Endothelial cell of umbilical vein (primary cell): Measurements from ENCODE around the gene GRM4. TPM values are rescaled to one million over a fixed set of nuclear protein-coding genes. Genes with fewer than 3 reads are reported as not detected.

Experiments
- BruUV-seq: library from RNA; stranded (reverse); fragments of 400-500 nt; replicated peaks from 2 replicates; lab custom pipeline; 2021; lab: Mats Ljungman, UMichigan
- CTCF ChIA-PET: fragments of 300-600, 350-600 bp; sonication (Branson Sonifier 250); formaldehyde crosslinking; loops from one replicate; lab custom pipeline; 2021; ENCODE audit warnings: antibody characterized with exemption, inconsistent platforms; lab: Charles Lee
- POLR2A ChIA-PET: fragments of 300-600, 350-600 bp; sonication (Branson Sonifier 250); formaldehyde crosslinking; loops from one replicate; lab custom pipeline; 2021; ENCODE audit warnings: antibody characterized with exemption, inconsistent platforms; lab: Charles Lee
- DNase-seq: peaks from one replicate; pipeline ENCODE4 v3.0.0-alpha.2; 2011; ENCODE audit warnings: low read depth, low spot score
- FAIRE-seq: peaks from 2 replicates; lab custom pipeline; 2011; peaks lifted over from hg19 to GRCh38; lab: Jason Lieb, UNC
- H2AFZ ChIP-seq: 2 replicates; pipeline ENCODE4 v1.6.0; 2012; ENCODE audit warnings: low read depth, low read length, control low read depth, inconsistent platforms
- H3K27ac ChIP-seq: 2 replicates; pipeline ENCODE4 v1.5.1; 2011; ENCODE audit warnings: low read depth, mild to moderate bottlenecking, control low read depth, low read length, moderate library complexity; ENCODE audit not compliant: insufficient read depth
- H3K27me3 ChIP-seq, 2 experiments: 2 replicates each; pipeline versions ENCODE4 v1.6.0 to v1.6.1; 2011; ENCODE audit warnings: low read length in 2 of 2, mixed read lengths in 1 of 2; ENCODE audit not compliant: control insufficient read depth in 2 of 2, insufficient read depth in 2 of 2
- H3K36me3 ChIP-seq, 2 experiments: 2 replicates in 1 of 2; 3 replicates in 1 of 2; pipeline ENCODE4 v1.5.1; 2011; ENCODE audit warnings: low read length in 2 of 2, mild to moderate bottlenecking in 1 of 2, moderate library complexity in 1 of 2; ENCODE audit not compliant: control insufficient read depth in 2 of 2, insufficient read depth in 2 of 2; ENCODE audit errors: extremely low read depth in 1 of 2
- H3K4me1 ChIP-seq: 3 replicates; pipeline ENCODE4 v1.5.1; 2011; ENCODE audit warnings: mild to moderate bottlenecking, low read length; ENCODE audit not compliant: control insufficient read depth, insufficient read depth; ENCODE audit errors: extremely low read depth
- H3K4me2 ChIP-seq: 2 replicates; pipeline ENCODE4 v1.6.1; 2011; ENCODE audit warnings: low read length, control low read depth, mixed read lengths; ENCODE audit not compliant: insufficient read depth
- H3K4me3 ChIP-seq, 3 experiments: fragments of 200-600 bp in 1 of 3; sonication (generic), shearing (Covaris generic) in 1 of 3; replicated peaks in 1 of 3; 2 replicates each; pipeline ENCODE4 v1.5.1; 2011 to 2016; ENCODE audit warnings: control low read depth in 3 of 3, low read length in 3 of 3, mild to moderate bottlenecking in 2 of 3, inconsistent platforms in 1 of 3, low read depth in 1 of 3, moderate library complexity in 1 of 3; ENCODE audit not compliant: insufficient read depth in 1 of 3
- H3K79me2 ChIP-seq: 2 replicates; pipeline ENCODE4 v1.6.0; 2012; ENCODE audit warnings: low read length, inconsistent platforms; ENCODE audit not compliant: control insufficient read depth, insufficient read depth
- H3K9ac ChIP-seq: replicated peaks from 2 replicates; pipeline ENCODE3; 2011; ENCODE audit warnings: low read length, control low read depth; ENCODE audit not compliant: insufficient read depth; ENCODE audit errors: extremely low read depth
- H3K9me1 ChIP-seq: replicated peaks from 3 replicates; pipeline ENCODE4 v1.6.0; 2011; ENCODE audit warnings: mild to moderate bottlenecking, low read length; ENCODE audit not compliant: control insufficient read depth, insufficient read depth; ENCODE audit errors: extremely low read depth
- H3K9me3 ChIP-seq: replicated peaks from 2 replicates; pipeline ENCODE4 v1.5.1; 2012; ENCODE audit warnings: low read length, inconsistent platforms; ENCODE audit not compliant: control insufficient read depth, insufficient read depth
- H4K20me1 ChIP-seq: replicated peaks from 2 replicates; pipeline ENCODE3; 2011; ENCODE audit warnings: mild to moderate bottlenecking, low read length; ENCODE audit not compliant: control insufficient read depth, insufficient read depth; ENCODE audit errors: extremely low read depth
- EZH2 ChIP-seq: IDR thresholded peaks from 2 replicates; pipeline ENCODE4 v1.6.1; 2012; ENCODE audit warnings: borderline replicate concordance, low read depth, mild to moderate bottlenecking, moderate library complexity, low read length, inconsistent platforms; ENCODE audit not compliant: severe bottlenecking
- FOS ChIP-seq: IDR thresholded peaks from 2 replicates; pipeline ENCODE4 v1.6.1; 2011; ENCODE audit warnings: mild to moderate bottlenecking, low read length, moderate library complexity, borderline replicate concordance; ENCODE audit not compliant: insufficient read depth
- GATA2 ChIP-seq: IDR thresholded peaks from 2 replicates; pipeline ENCODE4 v1.7.0; 2011; ENCODE audit warnings: low read depth, mild to moderate bottlenecking, moderate library complexity, mixed read lengths, low read length; ENCODE audit not compliant: insufficient read length, insufficient read depth
- JUN ChIP-seq: IDR thresholded peaks from 2 replicates; pipeline ENCODE4 v1.6.1; 2011; ENCODE audit warnings: borderline replicate concordance, low read depth; ENCODE audit not compliant: insufficient read length, insufficient read depth
- POLR2A ChIP-seq: IDR thresholded peaks from 2 replicates; pipeline ENCODE4 v1.6.1; 2012; ENCODE audit warnings: low read depth, mild to moderate bottlenecking, control low read depth, low read length
- dilution Hi-C: fragments of 300-500 bp; cut with MboI; formaldehyde crosslinking; loops from one replicate; pipeline ENCODE4 v1.15.0; 2019; ENCODE audit warnings: low sequenced_read_pairs; ENCODE audit not compliant: extremely low pct_ligation_motif_present
- intact Hi-C: fragments of 100-400 bp; cut with micrococcal nuclease; formaldehyde crosslinking; loops from one replicate; pipeline ENCODE4 v1.10.0; 2022
- polyA plus RNA-seq, 4 experiments: library from polyadenylated mRNA; depleted of rRNA in 3 of 4; stranded (reverse) in 3 of 4; unstranded in 1 of 4; fragments of >200 nt; gene quantifications; 2 replicates each; pipeline versions ENCODE4 v1.2.1 to v1.2.3, GENCODE V29; 2011 to 2012; ENCODE audit warnings: missing spikeins in 1 of 4
- total RNA-seq: library from RNA; stranded (reverse); gene quantifications from 2 replicates; pipeline ENCODE4 v1.2.3, GENCODE V29; 2021
- TF ChIP-seq, protein P1 (sequence below): IDR thresholded peaks from 2 replicates; pipeline ENCODE4 v1.6.1; 2011; ENCODE audit not compliant: insufficient read depth, insufficient read length
- TF ChIP-seq, protein P2 (sequence below), 2 donors: IDR thresholded peaks; 1 replicate in 1 of 2; 2 replicates in 1 of 2; pipeline ENCODE4 v1.5.1; 2011; ENCODE audit warnings: low read length in 2 of 2, mild to moderate bottlenecking in 2 of 2, moderate library complexity in 2 of 2, control low read depth in 1 of 2, inconsistent platforms in 1 of 2, low read depth in 1 of 2; ENCODE audit not compliant: insufficient read depth in 1 of 2; ENCODE audit errors: extremely low read depth in 1 of 2

Gene GRM4
- total and polyA plus RNA-seq, 2 donors (not counting 3 experiments of a cell fraction or from before 2014, with no cell fraction given), result 0.03 TPM; not detected in 1

GRCh38 chr6:33979750-33980149 lies 166.1 kb downstream of the GRM4 start:
- H3K4me3 ChIP-seq, result no peak overlapping the region
- peaks cover 13 to 15% of the 10 kb centered on the region in 2 experiments for H3K27me3 ChIP-seq
- no peaks in the 10 kb centered on the region for H3K36me3 ChIP-seq
- DNase-seq (no peak), FAIRE-seq (no peak)
- no peaks in the 10 kb centered on the region for H3K9me3 ChIP-seq
- intact Hi-C loops, result no loop called here
- CTCF ChIA-PET, result interaction anchor here (1.0 to 1.8 kb wide), 2 partner anchors 16 to 20 kb away, joined by 3 to 4 read pairs; no protein-coding TSS in a partner anchor
- TF ChIP-seq GATA2 (no peak), EZH2 (no peak), FOS (no peak), POLR2A (no peak), JUN (no peak)
- TF ChIP-seq, protein P1, sequence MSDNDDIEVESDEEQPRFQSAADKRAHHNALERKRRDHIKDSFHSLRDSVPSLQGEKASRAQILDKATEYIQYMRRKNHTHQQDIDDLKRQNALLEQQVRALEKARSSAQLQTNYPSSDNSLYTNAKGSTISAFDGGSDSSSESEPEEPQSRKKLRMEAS, result no peak
- TF ChIP-seq, protein P2, sequence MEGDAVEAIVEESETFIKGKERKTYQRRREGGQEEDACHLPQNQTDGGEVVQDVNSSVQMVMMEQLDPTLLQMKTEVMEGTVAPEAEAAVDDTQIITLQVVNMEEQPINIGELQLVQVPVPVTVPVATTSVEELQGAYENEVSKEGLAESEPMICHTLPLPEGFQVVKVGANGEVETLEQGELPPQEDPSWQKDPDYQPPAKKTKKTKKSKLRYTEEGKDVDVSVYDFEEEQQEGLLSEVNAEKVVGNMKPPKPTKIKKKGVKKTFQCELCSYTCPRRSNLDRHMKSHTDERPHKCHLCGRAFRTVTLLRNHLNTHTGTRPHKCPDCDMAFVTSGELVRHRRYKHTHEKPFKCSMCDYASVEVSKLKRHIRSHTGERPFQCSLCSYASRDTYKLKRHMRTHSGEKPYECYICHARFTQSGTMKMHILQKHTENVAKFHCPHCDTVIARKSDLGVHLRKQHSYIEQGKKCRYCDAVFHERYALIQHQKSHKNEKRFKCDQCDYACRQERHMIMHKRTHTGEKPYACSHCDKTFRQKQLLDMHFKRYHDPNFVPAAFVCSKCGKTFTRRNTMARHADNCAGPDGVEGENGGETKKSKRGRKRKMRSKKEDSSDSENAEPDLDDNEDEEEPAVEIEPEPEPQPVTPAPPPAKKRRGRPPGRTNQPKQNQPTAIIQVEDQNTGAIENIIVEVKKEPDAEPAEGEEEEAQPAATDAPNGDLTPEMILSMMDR (IDR thresholded peaks at IDR 0.05; ENCODE audit: extremely low read depth in 1 of 2, insufficient read depth in 1 of 2, low read depth in 1 of 2, low read length in 2 of 2), result no peak
- dilution Hi-C loops, result no loop called here
- no peak overlapping the region for H3K4me2 ChIP-seq
- no TSS peak for BruUV-seq
- H3K27ac ChIP-seq, result no peak overlapping the region
- no peaks in the 10 kb centered on the region for H4K20me1 ChIP-seq
- H3K9ac ChIP-seq, result no peak overlapping the region
- no peaks in the 10 kb centered on the region for H3K79me2 ChIP-seq
- no peaks in the 10 kb centered on the region for H3K4me1 ChIP-seq
- POLR2A ChIA-PET, result no interaction called here
- H3K9me1 ChIP-seq, result no peaks in the 10 kb centered on the region
- H2AFZ ChIP-seq, result no peak overlapping the region
